B cell (primary cell): Measurements from ENCODE around the gene RBM4B. TPM values are rescaled to one million over a fixed set of nuclear protein-coding genes. Genes with fewer than 3 reads are reported as not detected.

Experiments used
- ATAC-seq: fragments of 200-7000 bp; cut with Tn5 transposase; one replicate; pipeline ENCODE4 v1.10.0; 2021; ENCODE audit warnings: low read depth, mild to moderate bottlenecking, moderate number of reproducible peaks, moderate library complexity
- CTCF ChIA-PET: fragments of 350-600 bp; sonication (Branson Sonifier 250); formaldehyde crosslinking; loops from one replicate; lab custom pipeline; 2021; ENCODE audit warnings: antibody characterized with exemption, inconsistent platforms; lab: Charles Lee
- POLR2A ChIA-PET: fragments of 350-600 bp; sonication (Branson Sonifier 250); formaldehyde crosslinking; loops from one replicate; lab custom pipeline; 2021; ENCODE audit warnings: antibody characterized with exemption; lab: Charles Lee
- DNase-seq: peaks from one replicate; pipeline ENCODE4 v3.0.0; 2013
- H2AFZ ChIP-seq: 2 replicates; pipeline ENCODE4 v1.6.1; 2012; ENCODE audit warnings: mild to moderate bottlenecking, low read depth, low read length; ENCODE audit not compliant: insufficient read depth, poor library complexity, severe bottlenecking
- H3K27ac ChIP-seq, 2 donors: 1 replicate in 1 of 2; 2 replicates in 1 of 2; pipeline ENCODE4 v1.5.1; 2012 to 2013; ENCODE audit warnings: low read length in 2 of 2, mild to moderate bottlenecking in 2 of 2, moderate library complexity in 1 of 2
- H3K27me3 ChIP-seq, 4 experiments: fragments of 200-600 bp in 1 of 4; sonication (generic) in 1 of 4; replicated peaks in 1 of 4; 1 replicate in 2 of 4; 2 replicates in 2 of 4; pipeline versions ENCODE4 v1.6.1 to v1.7.0; 2013 to 2016; ENCODE audit warnings: low read length in 3 of 4, mild to moderate bottlenecking in 2 of 4, mixed read lengths in 1 of 4, moderate library complexity in 1 of 4; ENCODE audit not compliant: insufficient read depth in 4 of 4, control insufficient read depth in 3 of 4; ENCODE audit errors: control extremely low read depth in 1 of 4
- H3K36me3 ChIP-seq, 2 experiments: replicated peaks in 1 of 2; 1 replicate in 1 of 2; 2 replicates in 1 of 2; pipeline versions ENCODE4 v1.6.1 to v1.7.1; 2013; ENCODE audit warnings: low read length in 1 of 2; ENCODE audit not compliant: insufficient read depth in 2 of 2, control insufficient read depth in 1 of 2; ENCODE audit errors: control extremely low read depth in 1 of 2, extremely low read depth in 1 of 2
- H3K4me1 ChIP-seq, 2 donors: fragments of 200-600 bp in 1 of 2; sonication (generic) in 1 of 2; 1 replicate in 1 of 2; 2 replicates in 1 of 2; pipeline versions ENCODE4 v1.5.1 to v1.6.1; 2013 to 2017; ENCODE audit warnings: low read length in 2 of 2; ENCODE audit not compliant: control insufficient read depth in 2 of 2, insufficient read depth in 2 of 2
- H3K4me2 ChIP-seq: replicated peaks from 2 replicates; pipeline ENCODE3; 2012; ENCODE audit warnings: mild to moderate bottlenecking, low read depth, low read length; ENCODE audit not compliant: poor library complexity, severe bottlenecking
- H3K4me3 ChIP-seq, 5 experiments: fragments of 200-600 bp in 1 of 5; sonication (generic) in 1 of 5; 1 replicate in 3 of 5; 2 replicates in 2 of 5; pipeline versions ENCODE4 v1.5.1 to v1.7.0; 2011 to 2016; ENCODE audit warnings: low read length in 4 of 5, mild to moderate bottlenecking in 4 of 5, low read depth in 2 of 5, control low read depth in 1 of 5, moderate library complexity in 1 of 5; ENCODE audit not compliant: insufficient read depth in 1 of 5; ENCODE audit errors: control extremely low read depth in 1 of 5, extremely low read depth in 1 of 5
- H3K79me2 ChIP-seq: fragments of 200-600 bp; sonication (generic); one replicate; pipeline ENCODE4 v1.6.0; 2016; ENCODE audit warnings: low read length; ENCODE audit not compliant: control insufficient read depth, insufficient read depth
- H3K9ac ChIP-seq: fragments of 200-600 bp; sonication (generic); 2 replicates; pipeline ENCODE4 v1.6.1; 2017; ENCODE audit warnings: mild to moderate bottlenecking, low read length, moderate library complexity
- H3K9me3 ChIP-seq, 3 donors: one replicate each; pipeline versions ENCODE4 v1.6.1 to v1.7.1; 2013; ENCODE audit warnings: low read length in 2 of 3; ENCODE audit not compliant: control insufficient read depth in 2 of 3, insufficient read depth in 1 of 3; ENCODE audit errors: control extremely low read depth in 1 of 3
- H4K20me1 ChIP-seq: 2 replicates; pipeline ENCODE4 v1.6.0; 2012; ENCODE audit warnings: mild to moderate bottlenecking, low read length; ENCODE audit not compliant: insufficient read depth, control insufficient read depth, poor library complexity, severe bottlenecking
- H3K27ac Mint-ChIP-seq: one replicate; pipeline ENCODE4 v1.8.0; 2021; ENCODE audit warnings: mixed read lengths
- H3K27me3 Mint-ChIP-seq: one replicate; pipeline ENCODE4 v1.8.0; 2021; ENCODE audit warnings: mixed read lengths
- H3K4me1 Mint-ChIP-seq: one replicate; pipeline ENCODE4 v1.8.0; 2021; ENCODE audit warnings: mixed read lengths
- H3K4me3 Mint-ChIP-seq: one replicate; pipeline ENCODE4 v1.8.0; 2021; ENCODE audit warnings: mixed read lengths
- H3K9me3 Mint-ChIP-seq: one replicate; pipeline ENCODE4 v1.8.0; 2022; ENCODE audit warnings: mixed read lengths; ENCODE audit not compliant: insufficient read depth
- CTCF ChIP-seq: fragments of 200-600 bp; IDR thresholded peaks from one replicate; pipeline ENCODE4 v1.8.0; 2022; ENCODE audit warnings: antibody characterized with exemption, mild to moderate bottlenecking
- EZH2 ChIP-seq: IDR thresholded peaks from 2 replicates; pipeline ENCODE4 v1.6.1; 2012; ENCODE audit warnings: borderline replicate concordance, low read depth, mild to moderate bottlenecking, moderate library complexity, low read length; ENCODE audit not compliant: insufficient read depth, poor library complexity, severe bottlenecking
- WGBS: methylation state at CpG from one replicate; pipeline ENCODE4 v1.1.5; 2013; ENCODE audit warnings: missing lambda C conversion rate; ENCODE audit not compliant: insufficient coverage; 5-methylcytosine and 5-hydroxymethylcytosine counted together
- intact Hi-C: fragments of 100-400 bp; cut with micrococcal nuclease; formaldehyde crosslinking; loops from one replicate; pipeline ENCODE4 v1.10.0; 2022
- polyA plus RNA-seq: library from polyadenylated mRNA; depleted of rRNA; stranded (reverse); fragments of >200 nt; gene quantifications from 2 replicates; pipeline ENCODE4 v1.2.3, GENCODE V29; 2012
- total RNA-seq, 2 donors: library from RNA; stranded (reverse); fragments of 120-200 nt in 1 of 2; gene quantifications; 1 replicate in 1 of 2; 2 replicates in 1 of 2; pipeline versions ENCODE4 v1.2.3 to v1.2.4, GENCODE V29; 2013 to 2022

Gene RBM4B
- total and polyA plus RNA-seq, 2 donors (not counting 1 experiment from before 2014, with no cell fraction given): 33.2 to 61.3 TPM

- ATAC-seq (no peak), DNase-seq (no peak)
- no peaks in the 10 kb centered on the region for H3K36me3 ChIP-seq
- no peak overlapping the region for H3K4me2 ChIP-seq
- TF ChIP-seq CTCF: no peak
- Mint-ChIP-seq H3K4me1 (no peaks in the 10 kb centered on the region), H3K27me3 (peaks cover 35% of the 10 kb centered on the region), H3K4me3 (no peak overlapping the region), H3K9me3 (no peaks in the 10 kb centered on the region), H3K27ac (no peak overlapping the region)
- no peaks in the 10 kb centered on the region for H3K9me3 ChIP-seq
- 92% methylated on average over 23 of the region's 26 CpGs for WGBS
- H3K4me3 ChIP-seq: no peak overlapping the region
- CTCF ChIA-PET: no interaction called here
- H3K27me3 ChIP-seq: peaks cover 0 to 15% (median 0%) of the 10 kb centered on the region in 4 experiments
- no peaks in the 10 kb centered on the region for H3K4me1 ChIP-seq
- intact Hi-C loops: no loop called here
- no peak overlapping the region for H3K9ac ChIP-seq
- H3K27ac ChIP-seq: no peak overlapping the region
- H4K20me1 ChIP-seq: no peaks in the 10 kb centered on the region
- H2AFZ ChIP-seq: no peak overlapping the region
- H3K79me2 ChIP-seq: no peaks in the 10 kb centered on the region
- POLR2A ChIA-PET: no interaction called here
Measured at GRCh38 chr11:66718320-66718971, 40.8 kb upstream of the RBM4B start.

- TF ChIP-seq CTCF (no peak), EZH2 (no peak)
- ATAC-seq: no peak
- Mint-ChIP-seq H3K27ac (no peak overlapping the region), H3K9me3 (no peaks in the 10 kb centered on the region), H3K4me3 (no peak overlapping the region), H3K4me1 (no peaks in the 10 kb centered on the region), H3K27me3 (peaks cover 33% of the 10 kb centered on the region)
- no peaks in the 10 kb centered on the region for H4K20me1 ChIP-seq
- H3K79me2 ChIP-seq: no peaks in the 10 kb centered on the region
- H3K4me3 ChIP-seq: no peak overlapping the region
- no peak for DNase-seq
- no peak overlapping the region for H2AFZ ChIP-seq
- no peak overlapping the region for H3K4me2 ChIP-seq
- 91% methylated on average over 14 of the region's 14 CpGs for WGBS
- H3K27ac ChIP-seq: no peak overlapping the region
- intact Hi-C loops: no loop called here
- no peaks in the 10 kb centered on the region for H3K4me1 ChIP-seq
- ChIA-PET POLR2A (no interaction called here), CTCF (no interaction called here)
- H3K9me3 ChIP-seq: no peaks in the 10 kb centered on the region
- H3K9ac ChIP-seq: no peak overlapping the region
- H3K36me3 ChIP-seq: no peaks in the 10 kb centered on the region
- H3K27me3 ChIP-seq: peaks cover 0 to 15% (median 0%) of the 10 kb centered on the region in 4 experiments
Measured at GRCh38 chr11:66717925-66718319, 40.2 kb upstream of the RBM4B start.
